Measurements from ENCODE around the gene ASGR2.

ASGR2 gene

DNA sequence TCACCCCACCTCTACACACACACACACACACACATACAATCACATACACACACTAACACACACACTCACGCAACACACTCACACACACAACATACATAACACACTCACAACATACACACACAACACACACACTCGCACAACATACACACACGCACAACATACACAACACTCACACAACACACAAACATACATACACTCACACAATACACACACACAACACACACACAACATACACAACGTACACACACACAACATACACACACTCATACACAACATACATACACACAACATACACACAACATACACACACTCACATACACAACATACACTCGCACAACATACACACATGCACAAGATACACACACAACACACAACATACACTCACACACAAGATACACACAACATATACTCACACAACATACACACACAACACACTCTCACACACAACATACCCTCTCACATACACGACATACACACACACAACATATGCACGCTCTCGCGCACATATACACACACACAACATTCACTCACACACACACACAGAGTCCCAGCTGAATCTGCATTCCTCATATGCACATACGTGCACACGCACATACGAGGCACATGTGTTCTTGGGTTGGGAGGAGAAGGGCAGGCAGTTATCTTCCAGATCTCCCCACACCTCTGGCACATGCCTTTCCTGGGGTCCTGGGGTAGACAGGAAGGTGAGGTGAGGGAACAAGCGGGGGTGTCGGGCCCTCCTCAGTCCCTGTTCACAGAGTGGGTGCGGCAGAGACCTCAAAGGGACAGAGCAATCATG, 1.1 kb downstream of the ASGR2 start:
- Histone ChIP-seq H3K4me1 (ENCODE audit: low read length) (no peaks in the 10 kb centered on the region), H3K9me3 (replicated peaks; ENCODE audit: insufficient read depth, low read length) (no peaks in the 10 kb centered on the region), H3K9me2 (replicated peaks; ENCODE audit: insufficient read depth, low read length) (no peaks in the 10 kb centered on the region), H2AFZ (ENCODE audit: low read length) (no peak overlapping the region), H3K27ac (ENCODE audit: low read length) (no peak overlapping the region), H4K20me1 (ENCODE audit: insufficient read depth, low read length) (no peaks in the 10 kb centered on the region), H3K4me2 (ENCODE audit: low read depth, low read length) (no peak overlapping the region), H3K9ac (ENCODE audit: low read length) (no peak overlapping the region), H3K27me3 (replicated peaks; ENCODE audit: insufficient read depth, low read length) (peaks cover 71% of the 10 kb centered on the region), H3K79me2 (ENCODE audit: low read length) (no peaks in the 10 kb centered on the region), H3K4me3 (ENCODE audit: low read length) (no peak overlapping the region), H3K36me3 (replicated peaks; ENCODE audit: insufficient read depth, low read length) (no peaks in the 10 kb centered on the region), H3F3A (ENCODE audit: insufficient read depth, low read length) (no peaks in the 10 kb centered on the region)
- DNase-seq, result no peak
- TF ChIP-seq, protein P1, sequence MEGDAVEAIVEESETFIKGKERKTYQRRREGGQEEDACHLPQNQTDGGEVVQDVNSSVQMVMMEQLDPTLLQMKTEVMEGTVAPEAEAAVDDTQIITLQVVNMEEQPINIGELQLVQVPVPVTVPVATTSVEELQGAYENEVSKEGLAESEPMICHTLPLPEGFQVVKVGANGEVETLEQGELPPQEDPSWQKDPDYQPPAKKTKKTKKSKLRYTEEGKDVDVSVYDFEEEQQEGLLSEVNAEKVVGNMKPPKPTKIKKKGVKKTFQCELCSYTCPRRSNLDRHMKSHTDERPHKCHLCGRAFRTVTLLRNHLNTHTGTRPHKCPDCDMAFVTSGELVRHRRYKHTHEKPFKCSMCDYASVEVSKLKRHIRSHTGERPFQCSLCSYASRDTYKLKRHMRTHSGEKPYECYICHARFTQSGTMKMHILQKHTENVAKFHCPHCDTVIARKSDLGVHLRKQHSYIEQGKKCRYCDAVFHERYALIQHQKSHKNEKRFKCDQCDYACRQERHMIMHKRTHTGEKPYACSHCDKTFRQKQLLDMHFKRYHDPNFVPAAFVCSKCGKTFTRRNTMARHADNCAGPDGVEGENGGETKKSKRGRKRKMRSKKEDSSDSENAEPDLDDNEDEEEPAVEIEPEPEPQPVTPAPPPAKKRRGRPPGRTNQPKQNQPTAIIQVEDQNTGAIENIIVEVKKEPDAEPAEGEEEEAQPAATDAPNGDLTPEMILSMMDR (IDR thresholded peaks at IDR 0.05; ENCODE audit: low read length), result no peak
- TF ChIP-seq EZH2phosphoT487 (IDR thresholded peaks at IDR 0.05; ENCODE audit: low read length), result no peak
- no peak for TF ChIP-seq EZH2 (optimal IDR thresholded peaks at IDR 0.05; ENCODE audit: low read depth, low read length)

- no peaks in the 10 kb centered on the region for H3K36me3 ChIP-seq (replicated peaks; ENCODE audit: insufficient read depth, low read length)
- H3K4me3 ChIP-seq (ENCODE audit: low read length), result no peak overlapping the region
- H3K9me3 ChIP-seq (replicated peaks; ENCODE audit: insufficient read depth, low read length), result no peaks in the 10 kb centered on the region
- H3K27ac ChIP-seq (ENCODE audit: low read length), result no peak overlapping the region
- DNase-seq, result no peak
- H3K9me2 ChIP-seq (replicated peaks; ENCODE audit: insufficient read depth, low read length), result no peaks in the 10 kb centered on the region
- H3F3A ChIP-seq (ENCODE audit: insufficient read depth, low read length), result no peaks in the 10 kb centered on the region
- H3K79me2 ChIP-seq (ENCODE audit: low read length), result no peaks in the 10 kb centered on the region
- H4K20me1 ChIP-seq (ENCODE audit: insufficient read depth, low read length), result no peaks in the 10 kb centered on the region
- H3K27me3 ChIP-seq (replicated peaks; ENCODE audit: insufficient read depth, low read length), result peaks cover 72% of the 10 kb centered on the region
- no peaks in the 10 kb centered on the region for H3K4me1 ChIP-seq (ENCODE audit: low read length)
- TF ChIP-seq EZH2phosphoT487 (IDR thresholded peaks at IDR 0.05; ENCODE audit: low read length) (no peak), EZH2 (optimal IDR thresholded peaks at IDR 0.05; ENCODE audit: low read depth, low read length) (no peak)
- TF ChIP-seq, protein P1 (IDR thresholded peaks at IDR 0.05; ENCODE audit: low read length), result no peak
- H3K9ac ChIP-seq (ENCODE audit: low read length), result no peak overlapping the region
- H3K4me2 ChIP-seq (ENCODE audit: low read depth, low read length), result no peak overlapping the region
- H2AFZ ChIP-seq (ENCODE audit: low read length), result no peak overlapping the region
These were observed 2.0 kb downstream of the ASGR2 start for GRCh38 chr17:7112510-7113108.

- Histone ChIP-seq H4K20me1 (ENCODE audit: insufficient read depth, low read length) (no peaks in the 10 kb centered on the region), H3K27me3 (replicated peaks; ENCODE audit: insufficient read depth, low read length) (peaks cover 72% of the 10 kb centered on the region), H3K9me3 (replicated peaks; ENCODE audit: insufficient read depth, low read length) (no peaks in the 10 kb centered on the region), H3K4me1 (ENCODE audit: low read length) (no peaks in the 10 kb centered on the region), H3K79me2 (ENCODE audit: low read length) (no peaks in the 10 kb centered on the region), H3K4me3 (ENCODE audit: low read length) (no peak overlapping the region), H3K27ac (ENCODE audit: low read length) (no peak overlapping the region), H3K9ac (ENCODE audit: low read length) (no peak overlapping the region), H3K9me2 (replicated peaks; ENCODE audit: insufficient read depth, low read length) (no peaks in the 10 kb centered on the region), H2AFZ (ENCODE audit: low read length) (no peak overlapping the region), H3K36me3 (replicated peaks; ENCODE audit: insufficient read depth, low read length) (no peaks in the 10 kb centered on the region), H3K4me2 (ENCODE audit: low read depth, low read length) (no peak overlapping the region), H3F3A (ENCODE audit: insufficient read depth, low read length) (no peaks in the 10 kb centered on the region)
- no peak for TF ChIP-seq EZH2phosphoT487 (IDR thresholded peaks at IDR 0.05; ENCODE audit: low read length)
- TF ChIP-seq, protein P1 (IDR thresholded peaks at IDR 0.05; ENCODE audit: low read length), result no peak
- TF ChIP-seq EZH2 (optimal IDR thresholded peaks at IDR 0.05; ENCODE audit: low read depth, low read length), result no peak
- no peak for DNase-seq
These were observed 2.7 kb downstream of the ASGR2 start for GRCh38 chr17:7111784-7112509.

All from MM.1S (cell line).